GM12872 (cell line): ENCODE data around the gene RAPGEF4.

ENCODE experiments used
- TF ChIP-seq, protein P1 (sequence below): IDR thresholded peaks from 3 replicates; pipeline ENCODE4 v1.5.1; 2011; ENCODE audit warnings: low read depth, mild to moderate bottlenecking, low read length, moderate library complexity; ENCODE audit not compliant: insufficient read depth

The RAPGEF4 gene

DNA sequence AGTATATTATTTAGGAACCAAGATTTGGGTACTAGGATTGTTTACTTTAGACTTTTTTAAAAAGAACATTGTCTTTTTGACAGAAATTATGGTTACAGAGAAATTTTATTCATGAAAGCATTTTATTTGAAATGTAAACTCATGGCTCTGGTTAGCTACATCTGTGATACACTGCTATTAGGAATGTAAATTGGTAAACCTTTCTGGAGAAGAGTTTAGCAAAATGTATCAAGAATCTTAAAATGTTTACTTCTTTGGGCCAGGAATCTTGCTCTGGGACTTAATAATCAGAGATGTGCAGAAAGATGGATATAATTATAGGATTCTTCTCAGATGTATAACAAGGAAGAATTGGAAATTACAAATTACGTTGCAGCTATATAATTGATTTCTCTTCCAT lies 359.7 kb downstream of the RAPGEF4 start:
- TF ChIP-seq, protein P1, sequence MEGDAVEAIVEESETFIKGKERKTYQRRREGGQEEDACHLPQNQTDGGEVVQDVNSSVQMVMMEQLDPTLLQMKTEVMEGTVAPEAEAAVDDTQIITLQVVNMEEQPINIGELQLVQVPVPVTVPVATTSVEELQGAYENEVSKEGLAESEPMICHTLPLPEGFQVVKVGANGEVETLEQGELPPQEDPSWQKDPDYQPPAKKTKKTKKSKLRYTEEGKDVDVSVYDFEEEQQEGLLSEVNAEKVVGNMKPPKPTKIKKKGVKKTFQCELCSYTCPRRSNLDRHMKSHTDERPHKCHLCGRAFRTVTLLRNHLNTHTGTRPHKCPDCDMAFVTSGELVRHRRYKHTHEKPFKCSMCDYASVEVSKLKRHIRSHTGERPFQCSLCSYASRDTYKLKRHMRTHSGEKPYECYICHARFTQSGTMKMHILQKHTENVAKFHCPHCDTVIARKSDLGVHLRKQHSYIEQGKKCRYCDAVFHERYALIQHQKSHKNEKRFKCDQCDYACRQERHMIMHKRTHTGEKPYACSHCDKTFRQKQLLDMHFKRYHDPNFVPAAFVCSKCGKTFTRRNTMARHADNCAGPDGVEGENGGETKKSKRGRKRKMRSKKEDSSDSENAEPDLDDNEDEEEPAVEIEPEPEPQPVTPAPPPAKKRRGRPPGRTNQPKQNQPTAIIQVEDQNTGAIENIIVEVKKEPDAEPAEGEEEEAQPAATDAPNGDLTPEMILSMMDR = no peak

DNA sequence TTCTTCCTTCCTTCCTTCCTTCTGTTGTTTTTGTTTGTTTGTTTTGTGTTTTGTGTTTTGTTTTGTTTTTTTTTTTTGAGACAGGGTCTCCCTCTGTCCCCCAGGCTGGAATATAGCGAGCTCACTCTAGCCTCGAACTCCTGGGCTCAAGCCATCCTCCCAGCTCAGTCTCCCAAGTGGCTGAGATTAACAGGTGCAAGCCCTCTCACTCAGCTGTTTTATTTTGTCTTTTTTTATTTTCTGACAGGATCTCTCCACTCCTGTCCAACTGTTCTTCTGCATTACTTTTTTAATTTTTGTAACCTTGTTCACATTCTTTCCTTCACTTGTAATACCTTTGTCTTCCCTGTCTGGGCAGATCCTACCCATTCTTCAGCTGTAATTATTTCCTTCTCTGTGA lies 363.6 kb downstream of the RAPGEF4 start:
- TF ChIP-seq, protein P1 = no peak

DNA sequence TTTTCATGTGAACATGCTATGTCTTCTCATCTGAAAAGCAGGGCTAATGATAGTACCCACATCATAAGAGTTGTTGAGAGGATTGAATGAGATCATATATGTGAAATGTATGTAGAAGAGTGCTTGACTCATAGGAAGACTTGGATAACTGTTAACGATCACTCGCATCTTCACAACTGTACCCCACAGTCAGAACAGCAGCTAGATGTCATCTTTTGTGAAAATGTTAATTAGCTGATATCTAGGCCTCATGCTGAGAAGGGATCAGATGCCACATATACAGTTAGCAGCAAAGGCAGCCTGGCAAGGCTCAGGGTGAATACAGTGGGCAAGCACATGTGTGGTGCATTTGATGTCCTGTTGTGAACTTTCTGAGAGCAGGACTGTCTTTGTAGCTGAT lies 364.2 kb downstream of the RAPGEF4 start:
- TF ChIP-seq, protein P1 = no peak

DNA sequence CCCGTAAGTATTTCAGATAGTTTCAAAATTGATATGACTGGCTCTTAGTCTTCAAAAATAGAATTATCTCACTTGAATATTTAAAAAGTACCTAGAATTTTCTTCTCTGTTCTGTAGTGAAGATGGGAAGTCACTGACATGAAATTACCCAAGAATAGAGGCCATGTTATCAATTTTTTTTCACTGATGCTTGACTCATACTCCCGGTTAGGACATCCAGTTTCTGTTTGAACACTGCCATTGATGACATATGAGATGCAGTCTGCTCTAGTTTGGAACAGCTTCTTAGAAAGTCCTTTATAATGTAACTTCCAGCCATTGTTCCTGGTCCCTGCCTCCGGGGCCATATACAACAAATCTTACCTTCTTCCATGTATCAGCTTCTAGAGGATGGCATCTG lies 366.0 kb downstream of the RAPGEF4 start:
- TF ChIP-seq, protein P1 = no peak
